H1 (cell line): ENCODE data around the gene ZFYVE21. TPM values are rescaled to one million over a fixed set of nuclear protein-coding genes. Genes with fewer than 3 reads are reported as not detected.

ENCODE experiments used
- CTCF ChIA-PET: fragments of 300-600 bp; sonication (Branson Sonifier 250); formaldehyde crosslinking; loops from one replicate; lab custom pipeline; 2021; ENCODE audit not compliant: partially characterized antibody; lab: Charles Lee
- POLR2A ChIA-PET: fragments of 300-600 bp; sonication (Branson Sonifier 250); formaldehyde crosslinking; loops from one replicate; lab custom pipeline; 2021; ENCODE audit warnings: inconsistent platforms; ENCODE audit not compliant: partially characterized antibody; lab: Charles Lee
- DNase-seq, 2 experiments: peaks; one replicate each; pipeline versions ENCODE4 v3.0.0 to v3.0.0-alpha.2; 2010 to 2022; ENCODE audit warnings: low spot score in 2 of 2, low read depth in 1 of 2, mixed read lengths in 1 of 2
- FAIRE-seq: peaks from 2 replicates; lab custom pipeline; 2011; peaks lifted over from hg19 to GRCh38; lab: Jason Lieb, UNC
- H2AFZ ChIP-seq: 2 replicates; pipeline ENCODE4 v1.8.1; 2012; ENCODE audit warnings: low read length, inconsistent platforms
- H2AK5ac ChIP-seq: 2 replicates; pipeline ENCODE4 v1.6.1; 2013; ENCODE audit warnings: low read depth, low read length
- H2BK120ac ChIP-seq: replicated peaks from 2 replicates; pipeline ENCODE3; 2013; ENCODE audit warnings: low read depth, low read length, inconsistent platforms
- H2BK12ac ChIP-seq: 2 replicates; pipeline ENCODE4 v1.6.1; 2013; ENCODE audit warnings: low read depth, low read length
- H2BK15ac ChIP-seq: 2 replicates; pipeline ENCODE4 v1.6.1; 2013; ENCODE audit warnings: low read length
- H2BK20ac ChIP-seq: 2 replicates; pipeline ENCODE4 v1.6.1; 2013; ENCODE audit warnings: low read length
- H2BK5ac ChIP-seq: 2 replicates; pipeline ENCODE4 v1.6.1; 2013; ENCODE audit warnings: low read depth, low read length
- H3K14ac ChIP-seq: 2 replicates; pipeline ENCODE4 v1.6.1; 2013; ENCODE audit warnings: inconsistent platforms; ENCODE audit not compliant: insufficient read length
- H3K18ac ChIP-seq: 2 replicates; pipeline ENCODE4 v1.6.1; 2013; ENCODE audit warnings: low read length; ENCODE audit errors: extremely low read depth
- H3K23ac ChIP-seq: 2 replicates; pipeline ENCODE4 v1.6.1; 2013; ENCODE audit warnings: inconsistent platforms; ENCODE audit not compliant: insufficient read length
- H3K23me2 ChIP-seq: 2 replicates; pipeline ENCODE4 v1.6.1; 2013; ENCODE audit warnings: low read depth, low read length
- H3K27ac ChIP-seq: 2 replicates; pipeline ENCODE4 v1.6.1; 2011; ENCODE audit warnings: low read depth, low read length, inconsistent platforms
- H3K27me3 ChIP-seq, 4 experiments: replicated peaks in 1 of 4; 1 replicate in 1 of 4; 2 replicates in 3 of 4; pipeline versions ENCODE4 v1.6.1 to v1.8.1; 2011 to 2013; ENCODE audit warnings: low read length in 3 of 4, mild to moderate bottlenecking in 3 of 4, inconsistent platforms in 2 of 4, mixed read lengths in 2 of 4, moderate library complexity in 1 of 4; ENCODE audit not compliant: control insufficient read depth in 3 of 4, insufficient read depth in 3 of 4; ENCODE audit errors: extremely low read depth in 1 of 4
- H3K36me3 ChIP-seq, 4 experiments: 2 replicates each; pipeline versions ENCODE4 v1.6.1 to v1.8.1; 2011 to 2013; ENCODE audit warnings: mild to moderate bottlenecking in 4 of 4, low read length in 3 of 4, moderate library complexity in 2 of 4, control low read depth in 1 of 4, inconsistent platforms in 1 of 4; ENCODE audit not compliant: insufficient read depth in 4 of 4, control insufficient read depth in 2 of 4
- H3K4ac ChIP-seq: replicated peaks from 2 replicates; pipeline ENCODE3; 2013; ENCODE audit warnings: low read length, low read depth, mixed read lengths, inconsistent platforms; ENCODE audit not compliant: insufficient read length
- H3K4me1 ChIP-seq, 4 experiments: replicated peaks in 1 of 4; 1 replicate in 1 of 4; 2 replicates in 3 of 4; pipeline versions ENCODE4 v1.6.1 to v1.8.1; 2011 to 2013; ENCODE audit warnings: low read length in 3 of 4, inconsistent platforms in 2 of 4, mixed read lengths in 1 of 4; ENCODE audit not compliant: insufficient read depth in 4 of 4, control insufficient read depth in 3 of 4
- H3K4me2 ChIP-seq, 2 experiments: 2 replicates each; pipeline versions ENCODE4 v1.6.1 to v1.8.1; 2011 to 2013; ENCODE audit warnings: low read depth in 2 of 2, low read length in 2 of 2, control low read depth in 1 of 2, inconsistent platforms in 1 of 2, mild to moderate bottlenecking in 1 of 2; ENCODE audit not compliant: insufficient read depth in 1 of 2
- H3K4me3 ChIP-seq, 4 experiments: fragments of 200-600, 300-600 bp in 1 of 4; sonication (generic), shearing (Covaris generic), sonication (Bioruptor Twin) in 1 of 4; 2 replicates each; pipeline versions ENCODE4 v1.5.1 to v1.8.1; 2011 to 2016; ENCODE audit warnings: low read length in 4 of 4, low read depth in 3 of 4, control low read depth in 2 of 4, inconsistent platforms in 2 of 4, mild to moderate bottlenecking in 2 of 4, mixed read lengths in 1 of 4, moderate library complexity in 1 of 4; ENCODE audit not compliant: insufficient read depth in 2 of 4; ENCODE audit errors: extremely low read depth in 1 of 4
- H3K56ac ChIP-seq: replicated peaks from 2 replicates; pipeline ENCODE3; 2013; ENCODE audit warnings: low read depth, mild to moderate bottlenecking, mixed read lengths, low read length, inconsistent platforms; ENCODE audit not compliant: insufficient read length
- H3K79me1 ChIP-seq: 2 replicates; pipeline ENCODE4 v1.6.1; 2013; ENCODE audit warnings: low read depth, low read length, control low read depth
- H3K79me2 ChIP-seq, 2 experiments: 2 replicates each; pipeline versions ENCODE4 v1.6.1 to v1.8.1; 2012 to 2013; ENCODE audit warnings: low read length in 2 of 2, mild to moderate bottlenecking in 2 of 2, inconsistent platforms in 1 of 2; ENCODE audit not compliant: insufficient read depth in 2 of 2, control insufficient read depth in 1 of 2
- H3K9ac ChIP-seq, 4 experiments: replicated peaks in 1 of 4; 1 replicate in 1 of 4; 2 replicates in 3 of 4; pipeline versions ENCODE4 v1.6.1 to v1.8.1; 2011 to 2013; ENCODE audit warnings: low read depth in 3 of 4, low read length in 3 of 4, control low read depth in 2 of 4, mild to moderate bottlenecking in 2 of 4, moderate library complexity in 2 of 4, inconsistent platforms in 1 of 4; ENCODE audit errors: extremely low read depth in 1 of 4
- H3K9me3 ChIP-seq, 2 experiments: 2 replicates each; pipeline versions ENCODE4 v1.6.1 to v1.8.1; 2012 to 2013; ENCODE audit warnings: mild to moderate bottlenecking in 2 of 2, moderate library complexity in 2 of 2, control low read depth in 1 of 2, inconsistent platforms in 1 of 2, low read depth in 1 of 2, low read length in 1 of 2, mixed read lengths in 1 of 2; ENCODE audit not compliant: insufficient read depth in 2 of 2
- H4K20me1 ChIP-seq, 2 experiments: replicated peaks in 1 of 2; 2 replicates each; pipeline versions ENCODE3 to v1.8.1; 2011 to 2013; ENCODE audit warnings: inconsistent platforms in 2 of 2, low read length in 2 of 2, mild to moderate bottlenecking in 1 of 2; ENCODE audit not compliant: insufficient read depth in 2 of 2, control insufficient read depth in 1 of 2
- H4K5ac ChIP-seq: 2 replicates; pipeline ENCODE4 v1.6.1; 2013; ENCODE audit warnings: low read length, low read depth, mixed read lengths, inconsistent platforms; ENCODE audit not compliant: insufficient read length
- H4K8ac ChIP-seq: 2 replicates; pipeline ENCODE4 v1.8.0; 2013; ENCODE audit warnings: mild to moderate bottlenecking, moderate library complexity, low read length, inconsistent platforms; ENCODE audit not compliant: insufficient read depth; ENCODE audit errors: extremely low read depth
- H4K91ac ChIP-seq: replicated peaks from 2 replicates; pipeline ENCODE3; 2013; ENCODE audit warnings: low read length, mixed read lengths, inconsistent platforms; ENCODE audit not compliant: insufficient read length
- CBX8 ChIP-seq: fragments of 300-800, 300-1000 bp; sonication (generic); IDR thresholded peaks from 2 replicates; pipeline ENCODE4 v1.7.1; 2016; ENCODE audit warnings: low read depth, low read length, borderline replicate concordance
- CHD2 ChIP-seq: IDR thresholded peaks from 2 replicates; pipeline ENCODE4 v1.6.1; 2012; ENCODE audit warnings: low read length, improper control_type of control experiment
- WGBS, 2 experiments: shearing (Covaris generic) in 1 of 2; methylation state at CpG; one replicate each; pipeline versions ENCODE4 v1.1.6 to v1.1.7; 2013 to 2015; ENCODE audit warnings: low lambda C conversion rate in 2 of 2, mixed read lengths in 2 of 2, inconsistent platforms in 1 of 2, low coverage in 1 of 2, missing lambda C conversion rate in 1 of 2; ENCODE audit not compliant: insufficient replicate concordance in 2 of 2, insufficient coverage in 1 of 2, insufficient read length in 1 of 2; ENCODE audit errors: extremely low coverage in 1 of 2, missing lambda C conversion rate in 1 of 2; 5-methylcytosine and 5-hydroxymethylcytosine counted together
- polyA plus RNA-seq, 7 experiments: library from polyadenylated mRNA; depleted of rRNA in 3 of 7; stranded (reverse) in 5 of 7; unstranded in 2 of 7; fragments of >200 nt in 5 of 7; fragments of 200-250 nt in 2 of 7; gene quantifications; 1 replicate in 5 of 7; 2 replicates in 1 of 7; 4 replicates in 1 of 7; pipeline versions ENCODE4 v1.2.1 to v1.2.3, GENCODE V29; 2011 to 2013; ENCODE audit warnings: missing spikeins in 2 of 7, mixed read lengths in 2 of 7
- total RNA-seq: library from RNA; stranded (reverse); fragmentation: NEBNext Ultra II Directional; extraction: Animal tissue kit (Norgen Biotek cat#: 25700); gene quantifications from 2 replicates; pipeline ENCODE4 v1.2.1, GENCODE V29; 2021

Gene ZFYVE21
- total and polyA plus RNA-seq, 2 of the 8 experiments (the other 6 are each of a cell fraction or from before 2014, with no cell fraction given) = 53.4 to 127 TPM

DNA sequence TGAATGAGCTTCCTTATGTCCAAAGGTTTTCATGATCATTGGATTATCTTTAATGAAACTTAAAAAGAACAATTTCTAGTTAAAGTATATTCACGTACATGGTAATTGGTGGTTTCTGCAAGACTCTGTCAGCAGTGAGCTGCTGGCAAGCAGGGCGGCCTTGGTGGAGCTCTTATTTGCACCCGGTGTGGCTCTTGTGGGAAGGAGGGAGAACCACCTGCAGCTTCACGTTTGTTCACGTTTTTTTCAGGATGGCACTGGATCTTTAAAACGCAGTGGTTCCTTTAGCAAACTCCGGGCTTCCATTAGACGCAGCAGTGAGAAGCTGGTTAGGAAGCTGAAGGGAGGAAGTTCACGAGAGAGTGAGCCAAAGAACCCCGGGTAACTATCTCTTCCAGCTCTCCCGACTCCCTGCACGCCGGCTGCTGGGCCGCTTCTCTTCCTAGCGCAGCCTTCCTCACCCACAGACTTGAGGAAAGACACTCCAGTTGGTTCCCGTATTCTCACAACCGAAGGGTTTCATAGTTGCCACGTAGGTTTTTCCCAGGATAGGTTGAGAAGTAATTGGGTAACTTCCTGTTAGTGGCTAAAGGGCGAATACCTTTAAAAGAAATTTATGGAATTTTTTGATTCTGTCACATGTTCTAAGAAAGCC, 28.7 kb upstream of the ZFYVE21 start:
- FAIRE-seq (no peak), DNase-seq (no peak)
- CTCF ChIA-PET = interaction anchor here (0.7 to 1.9 kb wide), 4 partner anchors 8 to 26 kb away, joined by 3 to 4 read pairs (median 3); no protein-coding TSS in a partner anchor
- Histone ChIP-seq H2BK5ac (no peak overlapping the region), H3K4ac (no peak overlapping the region), H2BK120ac (no peak overlapping the region), H3K9ac (no peak overlapping the region), H3K14ac (no peak overlapping the region), H2AK5ac (no peak overlapping the region), H3K23me2 (no peaks in the 10 kb centered on the region), H3K56ac (no peak overlapping the region), H2BK12ac (no peak overlapping the region), H2BK15ac (no peak overlapping the region), H3K23ac (no peak overlapping the region), H3K18ac (no peak overlapping the region), H3K79me1 (peaks cover 8% of the 10 kb centered on the region), H3K4me1 (peaks cover 0 to 3% (median 0%) of the 10 kb centered on the region in 4 experiments; a peak in 1 of 7 replicates), H2BK20ac (no peak overlapping the region), H3K27me3 (no peaks in the 10 kb centered on the region), H4K91ac (no peak overlapping the region), H3K27ac (no peak overlapping the region), H3K36me3 (peaks cover 12 to 57% (median 21%) of the 10 kb centered on the region in 4 experiments; a peak in 6 of 8 replicates), H2AFZ (no peak overlapping the region), H4K5ac (no peak overlapping the region), H3K4me3 (no peak overlapping the region), H4K20me1 (peaks cover 10 to 14% of the 10 kb centered on the region in 2 experiments), H3K9me3 (no peaks in the 10 kb centered on the region), H3K79me2 (peaks cover 0 to 3% of the 10 kb centered on the region in 2 experiments; a peak in 1 of 4 replicates), H4K8ac (no peak overlapping the region), H3K4me2 (no peak overlapping the region)
- POLR2A ChIA-PET = interaction anchor here (1.0 to 1.1 kb wide), 2 partner anchors 9 to 10 kb away, joined by 3 to 4 read pairs; no protein-coding TSS in a partner anchor
- TF ChIP-seq CHD2 (no peak), CBX8 (no peak)
- 93% methylated on average over 19 of the region's 19 CpGs; no CpG with 5 or more reads in 1 of the 2 experiments for WGBS, 2 experiments
